Neuronal stem cell (in vitro differentiated cells): ENCODE results near the gene NPEPPS.

Experiments used
- DNase-seq: peaks from one replicate; pipeline ENCODE4 v3.0.0-alpha.2; 2013; ENCODE audit warnings: low spot score
- H2AFZ ChIP-seq: one replicate; pipeline ENCODE4 v1.6.1; 2013; ENCODE audit warnings: mild to moderate bottlenecking, low read length, inconsistent platforms
- H2AK5ac ChIP-seq: 2 replicates; pipeline ENCODE4 v1.6.1; 2013; ENCODE audit warnings: low read depth, mild to moderate bottlenecking, inconsistent platforms, low read length, moderate library complexity, mixed read lengths
- H2BK120ac ChIP-seq: 2 replicates; pipeline ENCODE4 v1.6.1; 2013; ENCODE audit warnings: low read depth, mild to moderate bottlenecking, inconsistent platforms, low read length, moderate library complexity, mixed read lengths
- H2BK12ac ChIP-seq: one replicate; pipeline ENCODE4 v1.6.1; 2013; ENCODE audit warnings: low read length, inconsistent platforms
- H2BK15ac ChIP-seq: 2 replicates; pipeline ENCODE4 v1.6.1; 2013; ENCODE audit warnings: mild to moderate bottlenecking, low read length, inconsistent platforms, mixed read lengths
- H2BK5ac ChIP-seq: one replicate; pipeline ENCODE4 v1.6.1; 2013; ENCODE audit warnings: inconsistent platforms, mild to moderate bottlenecking, low read length, moderate library complexity
- H3K14ac ChIP-seq: one replicate; pipeline ENCODE4 v1.6.1; 2013; ENCODE audit warnings: low read length, inconsistent platforms
- H3K18ac ChIP-seq: 2 replicates; pipeline ENCODE4 v1.6.1; 2013; ENCODE audit warnings: low read length, inconsistent platforms
- H3K23ac ChIP-seq: 2 replicates; pipeline ENCODE4 v1.6.1; 2013; ENCODE audit warnings: low read depth, mild to moderate bottlenecking, mixed read lengths, low read length, inconsistent platforms; ENCODE audit not compliant: poor library complexity
- H3K27ac ChIP-seq: replicated peaks from 3 replicates; pipeline ENCODE4 v1.5.1; 2013; ENCODE audit warnings: low read length, inconsistent platforms
- H3K27me3 ChIP-seq, 3 experiments: 2 replicates each; pipeline ENCODE4 v1.6.1; 2013; ENCODE audit warnings: low read length in 3 of 3, mild to moderate bottlenecking in 2 of 3, inconsistent platforms in 1 of 3, low read depth in 1 of 3, mixed read lengths in 1 of 3, moderate library complexity in 1 of 3; ENCODE audit not compliant: control insufficient read depth in 3 of 3, insufficient read depth in 3 of 3
- H3K36me3 ChIP-seq, 2 donors: replicated peaks in 1 of 2; 2 replicates each; pipeline ENCODE4 v1.6.1; 2013; ENCODE audit warnings: low read length in 2 of 2; ENCODE audit not compliant: control insufficient read depth in 2 of 2, insufficient read depth in 2 of 2
- H3K4ac ChIP-seq: 2 replicates; pipeline ENCODE4 v1.6.1; 2013; ENCODE audit warnings: inconsistent platforms, mild to moderate bottlenecking, low read length, moderate library complexity
- H3K4me1 ChIP-seq, 2 donors: 1 replicate in 1 of 2; 2 replicates in 1 of 2; pipeline ENCODE4 v1.6.1; 2013; ENCODE audit warnings: low read length in 2 of 2, low read depth in 1 of 2; ENCODE audit not compliant: control insufficient read depth in 2 of 2, insufficient read depth in 1 of 2
- H3K4me2 ChIP-seq: one replicate; pipeline ENCODE4 v1.6.1; 2013; ENCODE audit warnings: mild to moderate bottlenecking, low read length, inconsistent platforms; ENCODE audit not compliant: insufficient read depth, poor library complexity, severe bottlenecking
- H3K4me3 ChIP-seq, 2 donors: 2 replicates each; pipeline ENCODE4 v1.5.1; 2013; ENCODE audit warnings: low read length in 2 of 2, mild to moderate bottlenecking in 2 of 2, inconsistent platforms in 1 of 2, moderate library complexity in 1 of 2
- H3K79me1 ChIP-seq: one replicate; pipeline ENCODE4 v1.6.1; 2013; ENCODE audit warnings: low read depth, mild to moderate bottlenecking, inconsistent platforms, low read length, moderate library complexity
- H3K9ac ChIP-seq: one replicate; pipeline ENCODE4 v1.6.1; 2013; ENCODE audit warnings: mild to moderate bottlenecking, low read depth, low read length, inconsistent platforms; ENCODE audit not compliant: poor library complexity
- H3K9me3 ChIP-seq, 2 donors: replicated peaks in 1 of 2; 2 replicates each; pipeline versions ENCODE3 to v1.6.1; 2013; ENCODE audit warnings: low read length in 2 of 2, mild to moderate bottlenecking in 2 of 2, inconsistent platforms in 1 of 2, low read depth in 1 of 2, mixed read lengths in 1 of 2, moderate library complexity in 1 of 2; ENCODE audit not compliant: control insufficient read depth in 2 of 2, insufficient read depth in 1 of 2
- H4K8ac ChIP-seq: one replicate; pipeline ENCODE4 v1.6.1; 2013; ENCODE audit warnings: low read depth, mild to moderate bottlenecking, inconsistent platforms, low read length, moderate library complexity
- H4K91ac ChIP-seq: one replicate; pipeline ENCODE4 v1.6.1; 2013; ENCODE audit warnings: low read length, low read depth, mild to moderate bottlenecking, inconsistent platforms; ENCODE audit not compliant: poor library complexity
- WGBS, 2 donors: extraction: QIAGEN DNeasy Blood & Tissue Kit; methylation state at CpG; one replicate each; pipeline ENCODE4 v1.1.7; 2013; ENCODE audit warnings: missing lambda C conversion rate in 2 of 2, mixed read lengths in 1 of 2; ENCODE audit not compliant: insufficient read length in 2 of 2, insufficient replicate concordance in 1 of 2; ENCODE audit errors: extremely low coverage in 2 of 2; 5-methylcytosine and 5-hydroxymethylcytosine counted together

Gene NPEPPS

DNA sequence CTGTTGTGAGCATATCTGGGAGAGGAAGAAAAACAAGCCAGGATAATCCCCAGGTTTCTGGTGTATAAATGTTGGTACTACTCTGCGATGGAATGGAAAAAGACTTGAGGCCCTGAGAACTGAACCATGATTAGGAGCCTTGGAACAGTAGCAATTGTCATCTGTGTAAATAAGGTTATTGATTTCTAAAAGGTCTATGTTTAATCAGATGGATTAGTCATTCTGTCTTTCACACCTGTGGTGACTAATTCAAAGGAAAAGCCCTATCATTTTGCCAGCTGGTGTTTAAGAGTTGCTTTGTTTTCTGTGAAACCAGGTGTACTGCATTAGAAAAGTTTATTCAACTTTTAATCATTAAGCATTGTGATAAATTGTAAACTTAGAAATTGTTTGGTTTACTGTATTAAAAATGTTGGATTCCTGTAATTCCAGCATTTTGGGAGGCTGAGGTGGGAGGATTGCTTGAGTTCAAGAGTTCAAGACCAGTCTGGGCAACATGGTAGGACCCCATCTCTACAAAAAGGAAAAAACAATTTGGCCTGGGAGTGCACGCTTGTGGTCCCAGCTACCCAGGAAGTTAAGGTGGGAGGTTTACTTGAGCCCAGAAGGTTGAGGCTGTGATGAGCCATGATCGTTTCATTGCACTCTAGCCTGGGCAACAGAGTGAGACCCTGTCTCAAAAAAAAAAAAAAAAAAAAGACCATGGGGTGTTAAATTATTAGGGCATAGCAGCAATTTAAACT, 89.8 kb downstream of the NPEPPS start:
- Histone ChIP-seq H3K4ac (no peak overlapping the region), H3K79me1 (no peaks in the 10 kb centered on the region), H3K23ac (no peak overlapping the region), H4K91ac (no peak overlapping the region), H3K4me1 (peaks cover 3 to 13% of the 10 kb centered on the region in 2 donors), H3K27ac (no peak overlapping the region), H3K9ac (no peak overlapping the region), H3K18ac (no peak overlapping the region), H2BK15ac (no peak overlapping the region), H2BK12ac (no peak overlapping the region), H3K9me3 (no peaks in the 10 kb centered on the region), H2BK120ac (no peak overlapping the region), H3K4me3 (no peak overlapping the region), H3K27me3 (no peaks in the 10 kb centered on the region), H2BK5ac (no peak overlapping the region), H3K4me2 (no peak overlapping the region), H3K14ac (no peak overlapping the region), H2AFZ (no peak overlapping the region), H4K8ac (no peak overlapping the region), H2AK5ac (no peak overlapping the region), H3K36me3 (peaks cover 10 to 93% of the 10 kb centered on the region in 2 donors)
- WGBS, 2 donors, result no CpG with 5 or more reads among the region's 3 CpGs
- no peak for DNase-seq

DNA sequence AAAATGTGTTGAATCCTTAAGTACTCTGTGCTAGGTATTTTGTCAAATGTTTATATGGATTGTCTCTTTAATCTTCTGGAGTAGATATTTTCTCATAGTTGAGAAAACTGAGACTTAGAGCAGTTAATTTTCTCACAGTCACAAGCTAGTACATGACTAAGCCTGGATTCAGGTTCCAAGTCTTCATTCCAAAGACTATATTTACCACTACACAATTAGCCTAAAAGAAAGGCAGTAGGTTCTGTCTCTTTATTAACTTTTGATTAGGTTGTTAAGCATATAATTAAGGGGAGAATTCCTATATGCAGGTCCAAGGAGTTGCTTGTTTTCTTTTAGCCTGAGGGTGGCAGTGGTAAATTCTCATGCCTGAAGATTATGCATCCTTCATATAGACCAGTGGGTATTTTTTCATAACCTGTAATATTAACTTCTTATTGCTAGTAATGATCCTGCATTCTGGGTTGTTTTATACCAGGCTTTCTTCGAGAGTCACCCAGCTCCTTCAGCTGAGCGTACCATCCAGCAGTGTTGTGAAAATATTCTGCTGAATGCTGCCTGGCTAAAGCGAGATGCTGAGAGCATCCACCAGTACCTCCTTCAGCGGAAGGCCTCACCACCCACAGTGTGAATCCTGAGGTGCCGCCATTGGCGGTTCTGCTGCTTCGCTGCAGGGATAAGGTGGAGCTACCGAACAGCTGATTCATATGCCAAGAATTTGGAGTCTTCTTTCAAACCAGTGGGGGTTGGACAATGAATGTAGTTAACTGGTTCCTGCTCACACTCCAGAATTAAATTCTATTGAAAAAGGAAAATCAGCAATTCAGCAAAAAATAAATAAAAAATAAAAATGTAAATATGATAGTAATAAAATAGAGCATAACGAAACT, 90.6 kb downstream of the NPEPPS start:
- WGBS, 2 donors, result no CpG with 5 or more reads among the region's 9 CpGs
- Histone ChIP-seq H3K9me3 (no peaks in the 10 kb centered on the region), H2AK5ac (no peak overlapping the region), H3K4me3 (no peak overlapping the region), H2BK12ac (no peak overlapping the region), H3K9ac (no peak overlapping the region), H3K18ac (no peak overlapping the region), H3K4me2 (no peak overlapping the region), H3K36me3 (peaks cover 12 to 93% of the 10 kb centered on the region in 2 donors), H2BK120ac (no peak overlapping the region), H3K14ac (no peak overlapping the region), H3K4me1 (peaks cover 3 to 13% of the 10 kb centered on the region in 2 donors), H2BK5ac (no peak overlapping the region), H4K91ac (no peak overlapping the region), H2AFZ (no peak overlapping the region), H3K79me1 (no peaks in the 10 kb centered on the region), H3K27me3 (no peaks in the 10 kb centered on the region), H2BK15ac (no peak overlapping the region), H3K4ac (no peak overlapping the region), H4K8ac (no peak overlapping the region), H3K23ac (no peak overlapping the region), H3K27ac (peak overlapping the region; percentile 49)
- peak; percentile 38 for DNase-seq

- H2BK120ac ChIP-seq, result no peak overlapping the region
- no peak overlapping the region for H3K14ac ChIP-seq
- H3K9ac ChIP-seq, result no peak overlapping the region
- H2BK12ac ChIP-seq, result no peak overlapping the region
- no peak overlapping the region for H2AFZ ChIP-seq
- no peak overlapping the region for H3K18ac ChIP-seq
- no peak overlapping the region for H4K91ac ChIP-seq
- no peaks in the 10 kb centered on the region for H3K27me3 ChIP-seq
- no peak overlapping the region for H2AK5ac ChIP-seq
- H2BK5ac ChIP-seq, result no peak overlapping the region
- no peak overlapping the region for H3K4me2 ChIP-seq
- no peak overlapping the region for H3K4ac ChIP-seq
- H3K4me3 ChIP-seq, result no peak overlapping the region
- H3K79me1 ChIP-seq, result no peaks in the 10 kb centered on the region
- peak overlapping the region; percentile 23 for H3K27ac ChIP-seq
- DNase-seq, result no peak
- peaks cover 3 to 13% of the 10 kb centered on the region in 2 donors for H3K4me1 ChIP-seq
- peaks cover 12 to 87% of the 10 kb centered on the region in 2 donors for H3K36me3 ChIP-seq
- no peaks in the 10 kb centered on the region for H3K9me3 ChIP-seq
- WGBS, 2 donors, result no CpG with 5 or more reads among the region's 2 CpGs
- no peak overlapping the region for H4K8ac ChIP-seq
- no peak overlapping the region for H2BK15ac ChIP-seq
- H3K23ac ChIP-seq, result no peak overlapping the region
These were observed 91.3 kb downstream of the NPEPPS start for GRCh38 chr17:47622180-47622549.

DNA sequence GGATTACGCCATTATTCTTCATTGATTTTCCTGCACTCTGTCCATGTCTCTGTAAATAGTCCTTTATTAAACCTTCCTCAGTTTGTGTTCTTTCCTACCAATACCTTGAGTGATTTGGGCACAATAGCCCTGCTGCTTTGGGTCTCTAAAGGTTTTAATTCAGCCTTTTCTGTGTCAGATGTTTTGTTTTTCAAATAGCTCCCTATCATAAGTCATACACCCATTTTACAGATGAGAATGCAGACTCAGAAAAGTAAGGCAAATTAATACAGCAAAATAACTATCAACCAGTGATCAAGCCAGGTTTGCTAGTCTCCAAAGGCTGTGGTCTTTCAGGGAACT, 93.8 kb downstream of the NPEPPS start:
- H4K91ac ChIP-seq, result no peak overlapping the region
- no peak overlapping the region for H2BK15ac ChIP-seq
- H2BK12ac ChIP-seq, result no peak overlapping the region
- H3K27me3 ChIP-seq, result no peaks in the 10 kb centered on the region
- H3K4me3 ChIP-seq, result no peak overlapping the region
- no peak overlapping the region for H3K4me2 ChIP-seq
- no peak overlapping the region for H4K8ac ChIP-seq
- no peaks in the 10 kb centered on the region for H3K79me1 ChIP-seq
- no peak overlapping the region for H2BK5ac ChIP-seq
- no peak for DNase-seq
- WGBS, 2 donors, result no CpG with 5 or more reads among the region's 1 CpG
- no peak overlapping the region for H2AFZ ChIP-seq
- no peak overlapping the region for H2AK5ac ChIP-seq
- H3K27ac ChIP-seq, result no peak overlapping the region
- no peak overlapping the region for H3K9ac ChIP-seq
- H3K4ac ChIP-seq, result no peak overlapping the region
- no peak overlapping the region for H3K18ac ChIP-seq
- H3K9me3 ChIP-seq, result no peaks in the 10 kb centered on the region
- no peak overlapping the region for H3K14ac ChIP-seq
- H3K36me3 ChIP-seq, result peaks cover 5 to 77% of the 10 kb centered on the region in 2 donors
- H3K4me1 ChIP-seq, result peaks cover 3 to 13% of the 10 kb centered on the region in 2 donors
- H2BK120ac ChIP-seq, result no peak overlapping the region
- H3K23ac ChIP-seq, result no peak overlapping the region
